Measurements from ENCODE around the gene METTL3. TPM values are rescaled to one million over a fixed set of nuclear protein-coding genes. Genes with fewer than 3 reads are reported as not detected.
"Not testable (repeated sequence)": the region's sequence is repeated elsewhere in the genome, so short reads cannot be mapped to it uniquely, and the experiment has no call there.

Gene METTL3
- total RNA-seq, 4 donors from 2014 or later = 70.7 to 83.1 (median 75.4) TPM

GRCh38 chr14:21553266-21553665 is 42.1 kb upstream of the METTL3 start:
- Histone ChIP-seq H3K36me3 (no peaks in the 10 kb centered on the region), H3K9me3 (no peaks in the 10 kb centered on the region), H3K4me1 (peaks cover 5 to 18% of the 10 kb centered on the region in 2 donors), H3K27ac (no peak overlapping the region), H3K27me3 (no peaks in the 10 kb centered on the region), H3K4me3 (replicated peaks in 1 of 3) (no peak overlapping the region)
- intact Hi-C loops (cut with DNase I) = no loop called here
- 90% methylated on average over 3 of the region's 3 CpGs for WGBS, 2 donors
- TF ChIP-seq POLR2A (IDR thresholded peaks at IDR 0.05) (no peak), CTCF (IDR thresholded peaks at IDR 0.05) (no peak)
- DNase-seq = no peak

- intact Hi-C loops (cut with DNase I); H3K27ac ChIP-seq; H3K27me3 ChIP-seq; H3K36me3 ChIP-seq; H3K4me1 ChIP-seq; DNase-seq; H3K9me3 ChIP-seq; H3K4me3 ChIP-seq (replicated peaks in 1 of 3): not testable (repeated sequence)
- 91 to 95% methylated on average over 7 of the region's 7 CpGs for WGBS, 2 donors
Measured at GRCh38 chr14:21544588-21544987, 33.4 kb upstream of the METTL3 start.

DNA sequence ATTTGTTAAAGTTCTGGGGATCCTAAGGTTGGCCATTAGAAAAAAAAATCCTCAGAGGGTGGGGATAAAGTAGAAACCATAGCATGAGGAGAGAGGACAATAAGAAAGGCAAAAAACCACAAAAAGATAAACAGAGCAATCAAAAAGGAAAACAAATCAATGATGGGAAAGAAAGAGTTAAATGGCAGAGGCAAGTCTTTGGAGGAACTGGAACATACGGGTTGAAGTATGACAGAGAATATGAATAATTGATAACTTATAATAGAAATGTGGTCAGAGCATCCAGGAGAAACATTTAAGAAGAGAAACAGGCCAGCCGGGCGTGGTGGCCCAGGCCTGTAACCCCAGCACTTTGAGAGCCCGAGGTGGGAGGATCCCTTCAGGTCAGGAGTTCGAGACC is 32.8 kb upstream of the METTL3 start:
- intact Hi-C loops (cut with DNase I) = no loop called here
- WGBS, 2 donors = 55 to 58% methylated on average over 5 of the region's 5 CpGs
- Histone ChIP-seq H3K9me3 (no peaks in the 10 kb centered on the region), H3K4me1 (no peaks in the 10 kb centered on the region), H3K4me3 (replicated peaks in 1 of 3) (no peak overlapping the region), H3K27me3 (no peaks in the 10 kb centered on the region), H3K36me3 (no peaks in the 10 kb centered on the region), H3K27ac (no peak overlapping the region)
- TF ChIP-seq CTCF (IDR thresholded peaks at IDR 0.05) (no peak), POLR2A (IDR thresholded peaks at IDR 0.05) (no peak)
- DNase-seq = no peak

- no peak for DNase-seq
- WGBS, 2 donors = 40 to 45% methylated on average over 7 of the region's 7 CpGs
Measured at GRCh38 chr14:21543521-21543960, 32.4 kb upstream of the METTL3 start.

GRCh38 chr14:21541413-21542074 is 30.4 kb upstream of the METTL3 start:
- WGBS, 2 donors = 89% methylated on average over 9 of the region's 9 CpGs
- H3K36me3 ChIP-seq = no peaks in the 10 kb centered on the region
- H3K4me3 ChIP-seq (replicated peaks in 1 of 3) = no peak overlapping the region
- no peak for DNase-seq
- intact Hi-C loops (cut with DNase I) = no loop called here
- peaks cover under 1 to 6% of the 10 kb centered on the region in 2 donors for H3K4me1 ChIP-seq
- H3K27me3 ChIP-seq = no peaks in the 10 kb centered on the region
- TF ChIP-seq POLR2A (IDR thresholded peaks at IDR 0.05) (no peak), CTCF (IDR thresholded peaks at IDR 0.05) (no peak)
- no peaks in the 10 kb centered on the region for H3K9me3 ChIP-seq
- H3K27ac ChIP-seq = no peak overlapping the region

More at GRCh38 chr14:21543521-21543960, 32.4 kb upstream of the METTL3 start:
- Histone ChIP-seq H3K4me3 (replicated peaks in 1 of 3) (no peak overlapping the region), H3K27me3 (no peaks in the 10 kb centered on the region), H3K9me3 (no peaks in the 10 kb centered on the region), H3K36me3 (no peaks in the 10 kb centered on the region), H3K4me1 (no peaks in the 10 kb centered on the region), H3K27ac (no peak overlapping the region)
- intact Hi-C loops (cut with DNase I) = no loop called here
- TF ChIP-seq POLR2A (IDR thresholded peaks at IDR 0.05) (no peak), CTCF (IDR thresholded peaks at IDR 0.05) (no peak)

Data from thyroid gland (tissue), 4 donors.